Activated CD8-positive, alpha-beta T cell treated with anti-CD3 and anti-CD28 coated beads, Interleukin-2, amount 10 ng/mL, durations not matched to agents 7 days and 5 days (primary cell): Measurements from ENCODE around the gene SLC7A10. TPM values are rescaled to one million over a fixed set of nuclear protein-coding genes. Genes with fewer than 3 reads are reported as not detected.

ENCODE experiments used
- ATAC-seq: fragments of 150-1000 bp; cut with Tn5 transposase; one replicate; pipeline ENCODE4 v1.10.0; 2021; ENCODE audit warnings: moderate library complexity
- CTCF ChIA-PET: fragments of 350-600 bp; sonication (Branson Sonifier 250); formaldehyde crosslinking; loops from one replicate; lab custom pipeline; 2021; ENCODE audit warnings: antibody characterized with exemption; lab: Charles Lee
- POLR2A ChIA-PET: fragments of 350-600 bp; sonication (Branson Sonifier 250); formaldehyde crosslinking; loops from one replicate; lab custom pipeline; 2021; ENCODE audit warnings: antibody characterized with exemption; lab: Charles Lee
- DNase-seq: peaks from one replicate; pipeline ENCODE4 v3.0.0-alpha.2; 2020
- H3K27ac Mint-ChIP-seq: one replicate; pipeline ENCODE4 v1.8.0; 2021; ENCODE audit warnings: mild to moderate bottlenecking, mixed read lengths
- H3K27me3 Mint-ChIP-seq: one replicate; pipeline ENCODE4 v1.8.0; 2021; ENCODE audit warnings: low read depth, mixed read lengths
- H3K36me3 Mint-ChIP-seq: one replicate; pipeline ENCODE4 v1.8.0; 2021; ENCODE audit warnings: low read depth, mixed read lengths
- H3K4me1 Mint-ChIP-seq: one replicate; pipeline ENCODE4 v1.8.0; 2021; ENCODE audit warnings: low read depth, mixed read lengths
- H3K4me3 Mint-ChIP-seq: one replicate; pipeline ENCODE4 v1.8.0; 2021; ENCODE audit warnings: mild to moderate bottlenecking, mixed read lengths
- H3K9me3 Mint-ChIP-seq: one replicate; pipeline ENCODE4 v1.8.0; 2022; ENCODE audit warnings: mixed read lengths; ENCODE audit not compliant: insufficient read depth
- total RNA-seq, 2 experiments: library from RNA; stranded (reverse); gene quantifications; one replicate each; pipeline ENCODE4 v1.2.3, GENCODE V29; 2021

SLC7A10 gene
- total RNA-seq, 2 experiments from 2014 or later, result not detected

DNA sequence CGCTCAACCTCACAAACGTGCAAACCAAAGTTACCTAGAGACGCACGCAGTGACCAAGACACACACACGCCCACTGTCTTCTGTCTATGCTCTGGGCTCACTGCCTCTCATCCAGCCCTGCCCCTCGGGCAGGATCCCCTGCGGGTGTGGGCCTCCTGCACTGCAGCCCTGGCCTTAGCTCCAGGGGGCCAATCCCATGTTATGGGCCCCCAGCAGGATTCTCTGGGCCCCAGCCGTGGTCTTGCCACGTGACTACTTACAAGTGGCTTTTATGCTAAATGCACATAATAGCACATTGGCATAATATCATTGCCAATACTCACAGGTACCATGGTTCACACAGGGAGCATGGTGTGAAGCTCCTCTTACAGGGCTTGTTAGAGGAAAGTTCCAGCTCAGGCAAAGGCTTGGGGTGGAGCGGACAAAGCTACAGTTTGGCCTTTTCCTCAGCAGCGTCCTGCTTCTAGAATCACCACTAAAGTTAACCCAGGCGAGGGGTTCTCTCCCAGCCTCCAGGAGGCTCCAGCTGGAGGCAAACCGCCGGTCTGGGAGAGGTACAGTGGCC is 39.3 kb upstream of the SLC7A10 start:
- H3K27ac Mint-ChIP-seq, result no peak overlapping the region
- peaks cover 22% of the 10 kb centered on the region for H3K4me1 Mint-ChIP-seq
- DNase-seq (no peak), ATAC-seq (no peak)
- peaks cover 2% of the 10 kb centered on the region for H3K27me3 Mint-ChIP-seq
- no peaks in the 10 kb centered on the region for H3K36me3 Mint-ChIP-seq
- POLR2A ChIA-PET, result no interaction called here
- H3K4me3 Mint-ChIP-seq, result no peak overlapping the region
- CTCF ChIA-PET, result no interaction called here
- H3K9me3 Mint-ChIP-seq, result no peaks in the 10 kb centered on the region

DNA sequence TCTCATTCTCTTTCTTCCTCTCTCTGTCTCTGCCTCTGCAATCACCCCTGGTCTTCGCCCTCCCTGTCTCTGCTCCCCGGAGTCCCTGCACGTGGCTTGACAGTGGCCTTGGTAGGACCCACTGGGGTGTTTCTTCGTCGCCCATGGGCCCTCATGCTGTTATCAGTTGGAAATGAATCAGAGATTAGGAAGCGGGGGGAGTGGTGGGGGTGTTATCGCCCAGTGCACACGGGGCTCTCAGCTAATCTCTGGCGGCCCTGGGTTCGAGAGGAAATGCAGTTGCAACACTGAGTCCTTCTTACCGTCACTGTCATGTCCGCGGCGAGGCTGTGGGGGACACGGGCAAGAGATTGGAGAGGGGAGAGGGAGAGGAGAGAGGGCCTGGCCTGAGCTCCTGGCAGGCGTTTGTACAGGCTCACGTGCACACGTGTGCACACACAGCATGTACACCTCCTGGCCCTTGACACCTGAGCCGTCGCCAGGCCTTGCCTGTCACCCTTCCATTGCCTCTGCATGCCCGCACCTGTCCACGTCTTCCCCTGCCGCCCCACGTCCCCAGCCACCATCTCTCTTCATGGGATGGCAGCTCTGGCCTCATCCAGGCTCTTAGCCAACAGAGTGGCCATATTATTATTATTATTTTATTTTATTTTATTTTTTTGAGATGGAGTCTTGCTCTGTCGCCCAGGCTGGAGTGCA is 37.8 kb upstream of the SLC7A10 start:
- no peaks in the 10 kb centered on the region for H3K36me3 Mint-ChIP-seq
- no peak overlapping the region for H3K27ac Mint-ChIP-seq
- H3K9me3 Mint-ChIP-seq, result no peaks in the 10 kb centered on the region
- peaks cover 23% of the 10 kb centered on the region for H3K4me1 Mint-ChIP-seq
- ChIA-PET CTCF (no interaction called here), POLR2A (no interaction called here)
- ATAC-seq, result no peak
- H3K27me3 Mint-ChIP-seq, result peaks cover 2% of the 10 kb centered on the region
- DNase-seq, result no peak
- H3K4me3 Mint-ChIP-seq, result no peak overlapping the region

DNA sequence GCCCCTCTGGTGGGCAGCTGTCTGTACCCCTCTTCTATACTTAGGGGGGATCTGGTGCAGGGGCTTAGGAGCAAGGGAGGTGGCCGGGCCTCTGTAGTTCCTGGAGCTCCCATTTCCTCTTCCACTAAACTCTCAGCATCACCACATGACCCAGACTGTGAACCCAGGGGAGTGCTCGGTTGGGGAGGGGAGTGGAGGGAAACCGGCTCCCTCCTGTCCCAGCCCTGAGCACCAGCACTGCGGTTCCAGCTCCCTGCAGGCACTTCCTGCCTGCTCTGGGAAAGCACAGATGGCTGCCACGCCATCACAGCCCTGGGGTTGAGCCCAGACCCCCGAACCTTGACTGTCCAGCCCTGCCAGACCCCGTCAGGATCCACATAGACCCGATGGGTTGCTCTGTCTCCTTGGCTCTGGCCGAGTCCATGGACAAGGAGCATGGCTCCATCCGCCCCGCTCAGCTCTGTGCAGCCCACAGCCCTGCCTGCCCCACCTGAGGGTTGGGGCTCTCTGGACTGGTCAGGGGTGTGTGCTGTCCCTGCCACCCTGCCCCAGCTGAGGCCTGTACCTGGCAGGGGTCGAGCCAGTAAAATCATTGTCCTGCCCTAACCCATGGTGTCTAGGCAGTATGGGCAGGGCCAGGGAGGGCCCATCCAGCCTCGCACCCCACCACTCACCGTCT is 36.0 kb upstream of the SLC7A10 start:
- Mint-ChIP-seq H3K27ac (no peak overlapping the region), H3K4me1 (peaks cover 23% of the 10 kb centered on the region), H3K9me3 (no peaks in the 10 kb centered on the region), H3K27me3 (peaks cover 8% of the 10 kb centered on the region), H3K4me3 (no peak overlapping the region), H3K36me3 (no peaks in the 10 kb centered on the region)
- POLR2A ChIA-PET, result interaction anchor here (0.6 to 1.1 kb wide), 2 partner anchors 19 to 89 kb away, joined by 3 read pairs; no protein-coding TSS in a partner anchor
- no peak for DNase-seq
- CTCF ChIA-PET, result interaction anchor here (1.0 to 1.1 kb wide), 2 partner anchors 112 to 145 kb away, joined by 3 read pairs; partner anchors contain the start of gene CEBPG
- peak; percentile 28 for ATAC-seq

DNA sequence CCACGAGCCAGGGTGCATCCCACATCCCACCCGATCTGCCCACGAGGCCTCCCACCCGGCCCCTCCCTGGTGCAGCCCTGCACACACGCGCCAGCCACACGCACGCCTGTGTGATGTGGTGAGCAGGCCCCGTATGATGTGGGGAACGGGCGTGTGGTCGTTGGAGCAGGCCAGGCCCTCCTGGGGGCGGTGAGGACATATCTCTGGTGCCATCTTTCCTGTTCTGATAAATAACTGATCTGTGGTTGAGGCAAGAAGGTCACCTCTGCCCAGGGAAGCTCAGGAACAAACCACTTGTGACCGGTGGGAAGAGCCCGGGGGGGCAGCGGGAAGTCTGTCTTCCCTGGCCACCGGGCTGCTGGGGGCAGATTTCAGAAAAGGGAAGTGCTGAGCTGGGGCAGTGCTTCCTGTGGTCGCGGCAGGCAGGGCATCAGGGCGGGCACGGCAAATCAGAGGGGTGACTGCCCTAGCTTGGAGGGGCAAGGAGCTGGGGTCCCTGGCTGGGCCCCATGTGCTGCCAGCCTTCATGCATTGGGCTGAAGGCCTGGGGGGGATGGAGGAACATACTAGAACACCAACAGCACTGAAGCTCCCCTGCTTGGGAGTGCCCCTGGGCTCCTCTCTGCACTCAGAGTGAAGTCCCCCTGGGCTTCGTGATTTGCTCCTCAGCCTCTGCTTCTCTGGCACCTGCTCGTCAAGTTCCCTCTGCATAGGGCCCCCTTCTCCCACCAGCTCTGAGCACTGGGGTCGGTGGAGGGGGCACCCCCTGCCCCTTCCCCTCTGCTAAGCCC is 35.2 kb upstream of the SLC7A10 start:
- no peaks in the 10 kb centered on the region for H3K36me3 Mint-ChIP-seq
- H3K27me3 Mint-ChIP-seq, result peaks cover 8% of the 10 kb centered on the region
- ATAC-seq, result peak; percentile 77
- H3K4me3 Mint-ChIP-seq, result peak overlapping the region; percentile 10
- POLR2A ChIA-PET, result interaction anchor here (1.1 kb wide), 1 partner anchor 20 kb away, joined by 3 read pairs; no protein-coding TSS in a partner anchor
- CTCF ChIA-PET, result interaction anchor here (1.0 to 1.1 kb wide), 2 partner anchors 113 to 146 kb away, joined by 3 read pairs; partner anchors contain the start of gene CEBPG
- no peaks in the 10 kb centered on the region for H3K9me3 Mint-ChIP-seq
- H3K4me1 Mint-ChIP-seq, result peaks cover 23% of the 10 kb centered on the region
- DNase-seq, result peak; percentile 40
- H3K27ac Mint-ChIP-seq, result peak overlapping the region; percentile 71

DNA sequence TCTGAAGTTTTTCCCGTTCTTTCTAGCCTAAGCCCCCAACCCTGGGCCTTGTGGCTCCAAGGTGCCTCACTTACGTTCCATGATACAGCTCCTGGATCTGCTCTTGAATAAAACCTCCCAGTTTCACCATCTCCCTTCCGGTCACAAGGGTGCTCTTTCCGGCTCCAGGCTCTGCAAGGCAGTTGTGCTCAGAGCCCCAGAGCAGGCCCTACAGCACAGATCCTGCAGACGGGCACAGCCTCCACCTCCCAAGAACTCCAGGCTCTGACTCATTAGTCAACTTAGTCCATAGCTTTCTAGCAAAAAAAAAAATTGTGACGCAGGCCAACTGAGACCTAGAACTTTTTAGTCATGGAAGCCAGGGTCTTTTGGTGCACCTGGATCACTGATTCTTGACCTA is 33.9 kb upstream of the SLC7A10 start:
- ChIA-PET POLR2A (interaction anchor here (0.6 kb wide), 1 partner anchor 854 kb away, joined by 3 read pairs; the partner anchor contains the start of gene DPY19L3), CTCF (interaction anchor here (1.1 kb wide), 1 partner anchor 18 kb away, joined by 3 read pairs; no protein-coding TSS in a partner anchor)
- ATAC-seq (no peak), DNase-seq (no peak)
- no peak overlapping the region for H3K27ac Mint-ChIP-seq
- no peaks in the 10 kb centered on the region for H3K36me3 Mint-ChIP-seq
- no peaks in the 10 kb centered on the region for H3K9me3 Mint-ChIP-seq
- H3K27me3 Mint-ChIP-seq, result peaks cover 8% of the 10 kb centered on the region
- peaks cover 23% of the 10 kb centered on the region for H3K4me1 Mint-ChIP-seq
- no peak overlapping the region for H3K4me3 Mint-ChIP-seq

DNA sequence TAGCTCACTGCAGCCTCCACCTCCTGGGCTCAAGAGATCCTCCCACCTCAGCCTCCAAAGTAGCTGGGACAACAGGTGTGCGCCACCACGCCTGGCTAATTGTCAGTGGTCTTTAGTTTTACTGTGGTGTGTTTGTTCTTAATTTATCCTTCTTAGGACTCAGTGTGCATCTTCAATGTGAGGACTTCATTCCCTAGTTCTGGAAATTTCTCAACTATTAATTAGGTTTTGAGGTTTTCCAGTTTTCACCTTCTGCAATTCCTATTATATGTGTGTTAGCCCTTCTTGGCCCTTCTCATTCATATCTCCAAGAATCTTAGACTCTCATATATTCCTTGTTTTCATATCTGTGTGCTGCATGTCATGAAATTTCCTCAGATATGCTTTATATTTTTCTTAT is 32.2 kb upstream of the SLC7A10 start:
- no peak overlapping the region for H3K27ac Mint-ChIP-seq
- POLR2A ChIA-PET, result interaction anchor here (0.6 kb wide), 1 partner anchor 1160 kb away, joined by 3 read pairs; no protein-coding TSS in a partner anchor
- H3K4me1 Mint-ChIP-seq, result peaks cover 23% of the 10 kb centered on the region
- CTCF ChIA-PET, result interaction anchor here (0.9 kb wide), 1 partner anchor 74 kb away, joined by 4 read pairs; no protein-coding TSS in a partner anchor
- H3K36me3 Mint-ChIP-seq, result no peaks in the 10 kb centered on the region
- no peaks in the 10 kb centered on the region for H3K9me3 Mint-ChIP-seq
- DNase-seq, result no peak
- ATAC-seq, result no peak
- peaks cover 8% of the 10 kb centered on the region for H3K27me3 Mint-ChIP-seq
- no peak overlapping the region for H3K4me3 Mint-ChIP-seq

DNA sequence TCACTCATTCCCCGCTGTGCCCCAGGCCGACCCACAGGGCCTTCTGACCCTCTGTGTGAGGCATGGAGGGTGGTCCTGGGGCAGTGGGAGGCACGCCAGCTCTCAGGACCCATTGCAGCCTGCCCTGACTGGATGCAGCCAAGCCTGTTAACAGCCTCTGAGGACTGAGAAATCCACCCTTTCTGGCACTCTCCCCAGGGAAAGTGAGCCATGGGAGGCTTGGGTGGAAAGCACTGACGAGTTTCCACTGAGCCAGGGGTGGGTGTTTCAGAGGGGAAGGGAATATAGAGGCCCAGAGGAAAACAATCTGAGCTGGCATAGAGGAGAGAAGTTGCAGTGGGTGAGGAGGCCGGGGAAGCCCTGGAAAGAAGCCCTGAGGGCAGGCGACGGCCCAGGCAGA is 30.6 kb upstream of the SLC7A10 start:
- POLR2A ChIA-PET, result no interaction called here
- Mint-ChIP-seq H3K4me1 (peaks cover 14% of the 10 kb centered on the region), H3K27ac (no peak overlapping the region), H3K27me3 (peaks cover 6% of the 10 kb centered on the region), H3K4me3 (no peak overlapping the region), H3K9me3 (no peaks in the 10 kb centered on the region), H3K36me3 (no peaks in the 10 kb centered on the region)
- CTCF ChIA-PET, result no interaction called here
- ATAC-seq (no peak), DNase-seq (no peak)

DNA sequence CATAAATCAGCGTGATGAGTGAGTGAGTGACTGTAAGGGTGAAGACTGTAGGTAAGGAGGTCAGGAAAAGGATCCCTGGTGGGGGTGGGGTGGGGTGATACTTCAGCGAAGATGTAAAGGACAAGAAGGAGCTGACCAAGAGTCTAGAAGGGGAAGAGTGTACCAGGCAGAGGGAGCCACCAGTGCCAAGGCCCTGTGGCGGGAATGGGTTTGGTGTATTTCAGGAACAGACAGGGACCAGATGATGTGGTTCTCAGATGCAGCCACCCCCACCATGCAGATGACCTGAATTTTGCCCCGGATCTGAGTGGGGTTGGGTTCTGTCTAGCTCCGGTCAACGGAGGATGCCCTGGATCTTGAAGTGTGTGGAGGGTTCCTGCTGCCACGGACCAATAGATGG is 30.1 kb upstream of the SLC7A10 start:
- Mint-ChIP-seq H3K4me3 (no peak overlapping the region), H3K27me3 (peaks cover 6% of the 10 kb centered on the region), H3K9me3 (no peaks in the 10 kb centered on the region), H3K27ac (no peak overlapping the region), H3K36me3 (no peaks in the 10 kb centered on the region), H3K4me1 (peaks cover 9% of the 10 kb centered on the region)
- DNase-seq, result no peak
- CTCF ChIA-PET, result no interaction called here
- POLR2A ChIA-PET, result no interaction called here
- ATAC-seq, result no peak

DNA sequence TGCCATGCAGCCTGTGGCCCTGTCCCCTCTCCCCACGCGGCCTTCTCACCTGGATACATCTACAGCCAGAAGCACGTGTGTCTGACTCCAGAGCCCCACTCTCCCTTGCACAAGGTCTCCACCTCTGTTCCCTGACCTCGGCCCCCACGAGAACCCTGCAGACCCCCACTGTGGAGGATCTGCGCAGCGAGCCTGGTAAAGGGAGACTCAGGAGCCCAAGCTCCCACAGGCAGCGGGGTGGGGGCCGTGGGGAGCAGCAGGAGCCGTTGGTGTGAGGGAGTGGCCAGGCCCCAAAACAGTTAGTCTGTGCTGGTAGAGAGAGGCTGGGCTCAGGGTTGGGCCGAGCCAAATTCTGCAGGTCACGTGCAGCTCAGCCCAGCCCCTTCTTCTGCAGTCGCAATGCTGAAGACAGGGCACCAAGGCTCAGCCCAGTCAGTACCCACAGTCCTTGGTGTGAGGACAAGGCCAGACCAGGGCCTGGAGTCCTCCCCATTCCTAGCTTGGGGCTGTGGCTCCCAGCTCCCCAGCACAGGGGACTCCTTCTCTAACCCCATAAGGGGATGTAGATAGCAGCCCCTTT is 28.7 kb upstream of the SLC7A10 start:
- Mint-ChIP-seq H3K4me3 (no peak overlapping the region), H3K27me3 (peaks cover 6% of the 10 kb centered on the region), H3K9me3 (no peaks in the 10 kb centered on the region), H3K4me1 (no peaks in the 10 kb centered on the region), H3K27ac (no peak overlapping the region), H3K36me3 (no peaks in the 10 kb centered on the region)
- POLR2A ChIA-PET, result no interaction called here
- no peak for ATAC-seq
- no peak for DNase-seq
- CTCF ChIA-PET, result no interaction called here

DNA sequence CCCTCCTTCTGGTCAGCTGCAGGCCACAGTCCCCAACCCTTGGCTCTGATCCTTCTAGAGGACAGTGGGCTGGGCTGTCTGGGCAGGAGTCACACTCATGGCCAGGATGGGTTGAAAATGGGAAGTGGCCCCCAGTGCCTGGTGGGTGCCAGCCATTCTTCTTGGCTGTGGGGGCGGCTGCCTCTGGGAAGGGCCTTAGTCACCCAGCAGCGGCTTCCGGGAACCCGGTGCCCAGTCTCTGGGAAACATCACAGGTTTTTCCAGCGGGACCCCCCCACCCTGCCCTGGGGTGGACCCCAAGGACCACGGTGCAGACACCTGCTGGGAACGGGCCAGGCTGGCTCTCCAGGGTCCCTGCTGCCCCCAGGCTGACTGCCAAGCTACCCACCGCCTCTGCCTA is 27.3 kb upstream of the SLC7A10 start:
- DNase-seq (no peak), ATAC-seq (no peak)
- H3K4me3 Mint-ChIP-seq, result no peak overlapping the region
- H3K4me1 Mint-ChIP-seq, result no peaks in the 10 kb centered on the region
- no peaks in the 10 kb centered on the region for H3K36me3 Mint-ChIP-seq
- no peak overlapping the region for H3K27ac Mint-ChIP-seq
- POLR2A ChIA-PET, result no interaction called here
- no peaks in the 10 kb centered on the region for H3K9me3 Mint-ChIP-seq
- peaks cover 3% of the 10 kb centered on the region for H3K27me3 Mint-ChIP-seq
- CTCF ChIA-PET, result no interaction called here

DNA sequence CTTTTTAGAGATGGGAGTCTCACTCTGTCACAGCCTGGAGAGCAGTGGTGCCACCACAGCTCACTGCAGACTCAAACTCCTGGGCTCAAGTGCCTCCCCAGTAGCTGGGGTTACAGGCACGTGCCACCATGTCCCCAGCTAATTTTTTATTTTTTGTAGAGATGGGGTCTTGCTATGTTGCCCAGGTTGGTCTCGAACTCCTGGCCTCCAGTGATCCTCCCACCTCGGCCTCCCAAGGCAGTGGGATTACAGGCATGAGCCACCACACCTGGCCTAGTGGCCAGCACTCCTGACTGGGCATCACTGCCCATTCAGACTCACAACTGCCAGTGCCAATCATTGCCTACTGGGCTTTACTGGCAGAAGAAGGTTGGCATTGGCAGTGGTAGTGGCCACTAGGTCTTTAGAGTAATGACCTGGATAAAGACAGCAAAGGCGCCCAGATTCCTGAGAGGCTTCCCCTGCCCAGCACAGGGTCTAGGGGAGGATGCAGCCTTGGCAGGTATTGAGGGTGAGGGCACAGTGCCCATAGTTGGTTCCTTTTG is 26.8 kb upstream of the SLC7A10 start:
- Mint-ChIP-seq H3K9me3 (no peaks in the 10 kb centered on the region), H3K36me3 (no peaks in the 10 kb centered on the region), H3K4me1 (no peaks in the 10 kb centered on the region), H3K4me3 (no peak overlapping the region), H3K27me3 (no peaks in the 10 kb centered on the region), H3K27ac (no peak overlapping the region)
- DNase-seq (no peak), ATAC-seq (no peak)
- CTCF ChIA-PET, result no interaction called here
- POLR2A ChIA-PET, result no interaction called here
